PC-3 (cell line): ENCODE data around the gene CCDC167. TPM values are rescaled to one million over a fixed set of nuclear protein-coding genes. Genes with fewer than 3 reads are reported as not detected.

Experiments
- ATAC-seq: fragments of 200-7000 bp; cut with Tn5 transposase; 2 replicates; pipeline ENCODE4 v1.9.1; 2020; ENCODE audit warnings: mild to moderate bottlenecking, moderate library complexity
- BruUV-seq: library from RNA; stranded (reverse); fragments of 400-500 nt; replicated peaks from 2 replicates; lab custom pipeline; 2021; lab: Mats Ljungman, UMichigan
- CTCF ChIA-PET: fragments of 300-600 bp; sonication (Branson Sonifier 250); formaldehyde crosslinking; loops from one replicate; lab custom pipeline; 2022; ENCODE audit warnings: antibody characterized with exemption; lab: Charles Lee
- POLR2A ChIA-PET: fragments of 300-600 bp; sonication (Branson Sonifier 250); formaldehyde crosslinking; loops from one replicate; lab custom pipeline; 2022; ENCODE audit warnings: antibody characterized with exemption; ENCODE audit not compliant: unreplicated experiment; lab: Charles Lee
- DNase-seq: peaks from one replicate; pipeline ENCODE4 v3.0.0-alpha.2; 2015
- H2AFZ ChIP-seq: fragments of 300-600 bp; sonication (generic); 2 replicates; pipeline ENCODE4 v1.6.0; 2016; ENCODE audit warnings: antibody characterized with exemption, low read length
- H3F3A ChIP-seq: fragments of 300-600 bp; sonication (generic); one replicate; pipeline ENCODE4 v1.6.0; 2017; ENCODE audit warnings: antibody characterized with exemption, low read length, control low read depth, mild to moderate bottlenecking; ENCODE audit not compliant: unreplicated experiment
- H3K27ac ChIP-seq: fragments of 300-600 bp; sonication (generic); 2 replicates; pipeline ENCODE4 v1.5.1; 2016; ENCODE audit warnings: mild to moderate bottlenecking, low read length
- H3K27me3 ChIP-seq: fragments of 300-600 bp; sonication (generic); 2 replicates; pipeline ENCODE4 v1.6.1; 2016; ENCODE audit warnings: low read length, mixed read lengths
- H3K36me3 ChIP-seq: fragments of 300-600 bp; sonication (generic); 2 replicates; pipeline ENCODE4 v1.6.1; 2016; ENCODE audit warnings: low read depth, mixed run types, low read length, mixed read lengths
- H3K4me1 ChIP-seq: fragments of 300-600 bp; sonication (generic); 2 replicates; pipeline ENCODE4 v1.5.1; 2016; ENCODE audit warnings: low read length; ENCODE audit not compliant: insufficient read depth
- H3K4me2 ChIP-seq: fragments of 300-600 bp; sonication (generic); 2 replicates; pipeline ENCODE4 v1.6.0; 2016; ENCODE audit warnings: low read length
- H3K4me3 ChIP-seq: fragments of 300-600 bp; sonication (generic); 2 replicates; pipeline ENCODE4 v1.5.1; 2016; ENCODE audit warnings: mild to moderate bottlenecking, low read length, mixed read lengths
- H3K79me2 ChIP-seq: fragments of 300-600 bp; sonication (generic); 2 replicates; pipeline ENCODE4 v1.6.1; 2017; ENCODE audit warnings: low read length, mixed read lengths
- H3K9ac ChIP-seq: fragments of 300-600 bp; sonication (generic); 2 replicates; pipeline ENCODE4 v1.6.0; 2016; ENCODE audit warnings: mild to moderate bottlenecking, low read length
- H3K9me2 ChIP-seq: fragments of 300-600 bp; sonication (generic); replicated peaks from 2 replicates; pipeline ENCODE4 v1.6.1; 2016; ENCODE audit warnings: mixed run types, low read length, mixed read lengths
- H3K9me3 ChIP-seq: fragments of 300-600 bp; sonication (generic); 2 replicates; pipeline ENCODE4 v1.6.1; 2016; ENCODE audit warnings: low read length, mixed read lengths
- H4K20me1 ChIP-seq: fragments of 300-600 bp; sonication (generic); 2 replicates; pipeline ENCODE4 v1.6.1; 2016; ENCODE audit warnings: low read length, mixed read lengths
- EZH2 ChIP-seq: fragments of 300-600 bp; sonication (generic); IDR thresholded peaks from one replicate; pipeline ENCODE4 v1.6.1; 2017; ENCODE audit warnings: antibody characterized with exemption, mild to moderate bottlenecking, low read length; ENCODE audit not compliant: unreplicated experiment
- EZH2phosphoT487 ChIP-seq: fragments of 300-600 bp; sonication (generic); IDR thresholded peaks from 2 replicates; pipeline ENCODE4 v1.6.1; 2018; ENCODE audit warnings: mild to moderate bottlenecking, antibody characterized with exemption, low read length, borderline replicate concordance
- intact Hi-C: fragments of 100-400 bp; cut with micrococcal nuclease; formaldehyde crosslinking; loops from 2 replicates; pipeline ENCODE4 v1.9.0; 2023
- total RNA-seq: library from RNA; depleted of rRNA; stranded (reverse); fragments of >200 nt; gene quantifications from 2 replicates; pipeline ENCODE4 v1.2.3, GENCODE V29; 2014
- TF ChIP-seq, protein P1 (sequence below): fragments of 300-600 bp; sonication (generic); conservative IDR thresholded peaks from 2 replicates; pipeline ENCODE4 v1.5.1; 2017; ENCODE audit warnings: antibody characterized with exemption, low read depth, mild to moderate bottlenecking, low read length

CCDC167 gene
- total RNA-seq, 1 experiment from 2014 or later = 56.9 TPM

DNA sequence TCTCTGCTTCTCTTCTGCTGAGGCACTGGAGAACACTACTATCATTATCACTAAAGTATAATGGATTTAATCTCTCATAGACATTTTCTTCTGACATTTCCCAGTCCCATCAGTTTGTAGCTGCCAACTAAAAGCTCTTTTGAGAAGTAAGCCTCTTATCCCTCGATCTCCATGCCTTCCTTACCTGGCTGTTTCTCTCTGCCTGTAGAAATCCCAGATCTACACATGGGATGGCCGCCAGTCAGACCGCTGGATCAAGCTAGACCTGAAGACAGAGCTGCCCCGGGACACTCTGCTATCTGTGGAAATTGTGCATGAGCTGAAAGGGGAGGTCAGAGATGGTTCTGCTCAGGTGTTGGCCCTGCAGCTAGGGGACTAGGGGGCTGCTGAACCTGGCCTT, 25.4 kb downstream of the CCDC167 start:
- ATAC-seq (no peak), DNase-seq (no peak)
- BruUV-seq = no TSS peak
- H3K4me1 ChIP-seq = peaks cover 12% of the 10 kb centered on the region
- H3K4me2 ChIP-seq = no peak overlapping the region
- CTCF ChIA-PET = no interaction called here
- no peaks in the 10 kb centered on the region for H3K79me2 ChIP-seq
- no peak overlapping the region for H2AFZ ChIP-seq
- intact Hi-C loops = no loop called here
- peaks cover 37% of the 10 kb centered on the region; the same call in 1 of the 2 replicates for H3K36me3 ChIP-seq
- no peaks in the 10 kb centered on the region for H3F3A ChIP-seq
- H3K9ac ChIP-seq = no peak overlapping the region
- H3K9me3 ChIP-seq = no peaks in the 10 kb centered on the region
- TF ChIP-seq, protein P1, sequence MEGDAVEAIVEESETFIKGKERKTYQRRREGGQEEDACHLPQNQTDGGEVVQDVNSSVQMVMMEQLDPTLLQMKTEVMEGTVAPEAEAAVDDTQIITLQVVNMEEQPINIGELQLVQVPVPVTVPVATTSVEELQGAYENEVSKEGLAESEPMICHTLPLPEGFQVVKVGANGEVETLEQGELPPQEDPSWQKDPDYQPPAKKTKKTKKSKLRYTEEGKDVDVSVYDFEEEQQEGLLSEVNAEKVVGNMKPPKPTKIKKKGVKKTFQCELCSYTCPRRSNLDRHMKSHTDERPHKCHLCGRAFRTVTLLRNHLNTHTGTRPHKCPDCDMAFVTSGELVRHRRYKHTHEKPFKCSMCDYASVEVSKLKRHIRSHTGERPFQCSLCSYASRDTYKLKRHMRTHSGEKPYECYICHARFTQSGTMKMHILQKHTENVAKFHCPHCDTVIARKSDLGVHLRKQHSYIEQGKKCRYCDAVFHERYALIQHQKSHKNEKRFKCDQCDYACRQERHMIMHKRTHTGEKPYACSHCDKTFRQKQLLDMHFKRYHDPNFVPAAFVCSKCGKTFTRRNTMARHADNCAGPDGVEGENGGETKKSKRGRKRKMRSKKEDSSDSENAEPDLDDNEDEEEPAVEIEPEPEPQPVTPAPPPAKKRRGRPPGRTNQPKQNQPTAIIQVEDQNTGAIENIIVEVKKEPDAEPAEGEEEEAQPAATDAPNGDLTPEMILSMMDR = no peak
- TF ChIP-seq EZH2phosphoT487 (no peak), EZH2 (no peak)
- no peak overlapping the region for H3K27ac ChIP-seq
- no peaks in the 10 kb centered on the region for H4K20me1 ChIP-seq
- H3K9me2 ChIP-seq = no peaks in the 10 kb centered on the region
- POLR2A ChIA-PET = no interaction called here
- no peak overlapping the region for H3K4me3 ChIP-seq
- H3K27me3 ChIP-seq = no peaks in the 10 kb centered on the region

DNA sequence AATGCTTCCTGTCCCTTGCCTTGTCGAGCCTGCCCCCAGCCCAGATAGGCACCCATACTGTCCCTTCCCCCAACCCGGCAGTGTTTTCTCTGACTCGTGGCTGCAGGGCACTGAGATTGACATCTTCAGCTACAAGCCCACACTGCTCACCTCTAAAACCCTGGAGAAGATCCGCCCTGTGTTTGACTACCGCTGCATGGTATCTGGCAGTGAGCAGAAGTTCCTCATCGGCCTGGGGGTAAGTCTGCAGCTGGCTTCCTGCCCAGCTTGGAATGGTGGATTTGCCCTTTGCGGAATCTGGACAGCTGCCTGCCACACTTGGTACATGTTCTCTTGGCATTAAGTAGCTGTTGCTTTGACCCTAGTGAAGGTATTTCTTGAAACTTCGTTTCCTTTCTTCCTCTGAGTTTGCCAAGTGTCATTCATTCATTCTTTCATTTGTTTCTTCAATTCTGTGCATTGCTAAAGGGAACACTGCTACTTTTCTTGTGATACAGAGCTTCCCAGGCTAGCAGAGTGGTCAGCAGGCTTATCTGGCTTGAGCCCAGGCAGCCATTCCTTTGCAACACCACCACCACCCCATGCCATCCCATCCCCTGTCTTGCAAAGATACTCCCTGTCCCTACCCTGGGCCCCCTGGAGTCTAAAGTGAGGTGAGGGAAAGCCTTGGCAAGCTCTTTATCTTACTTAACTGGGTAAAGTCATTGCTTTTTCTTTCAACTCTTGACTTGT, 26.2 kb downstream of the CCDC167 start:
- BruUV-seq = no TSS peak

More for the DNA sequence above, 26.2 kb downstream of the CCDC167 start:
- Histone ChIP-seq H3K9me2 (no peaks in the 10 kb centered on the region), H3K27me3 (no peaks in the 10 kb centered on the region), H3K36me3 (peaks cover 29% of the 10 kb centered on the region; the same call in 1 of the 2 replicates), H2AFZ (no peak overlapping the region), H3K4me1 (peaks cover 12% of the 10 kb centered on the region), H3K79me2 (no peaks in the 10 kb centered on the region), H3K4me3 (no peak overlapping the region), H3K9me3 (no peaks in the 10 kb centered on the region), H4K20me1 (no peaks in the 10 kb centered on the region), H3K4me2 (0 out of 2 replicates have a peak overlapping the region, but pooled peaks have one; percentile 14), H3K9ac (no peak overlapping the region), H3K27ac (no peak overlapping the region), H3F3A (no peaks in the 10 kb centered on the region)
- CTCF ChIA-PET = no interaction called here
- peak; percentile 95 for ATAC-seq
- POLR2A ChIA-PET = no interaction called here
- DNase-seq = peak; percentile 74
- TF ChIP-seq EZH2 = no peak
- TF ChIP-seq, protein P1 = no peak
- TF ChIP-seq EZH2phosphoT487 = no peak
- intact Hi-C loops = no loop called here
